HEK293T (cell line): ENCODE results near the gene NPAS3.

Experiments used
- BHLHE40 ChIP-seq: fragments of 450-650 bp; IDR thresholded peaks from 2 replicates; pipeline ENCODE4 v1.6.1; 2016; ENCODE audit warnings: mild to moderate bottlenecking, moderate library complexity, borderline replicate concordance
- CTBP1 ChIP-seq: fragments of 450-650 bp; IDR thresholded peaks from 2 replicates; pipeline ENCODE4 v1.6.1; 2016; ENCODE audit warnings: borderline replicate concordance
- ELF4 ChIP-seq: fragments of 450-650 bp; IDR thresholded peaks from 2 replicates; pipeline ENCODE4 v1.6.1; 2017; ENCODE audit warnings: antibody characterized with exemption
- FOXK2 ChIP-seq: fragments of 450-650 bp; IDR thresholded peaks from 2 replicates; pipeline ENCODE4 v1.6.1; 2016; ENCODE audit warnings: mild to moderate bottlenecking
- FOXM1 ChIP-seq: fragments of 450-650 bp; IDR thresholded peaks from 2 replicates; pipeline ENCODE4 v1.6.1; 2017; ENCODE audit warnings: mild to moderate bottlenecking, borderline replicate concordance
- HDGF ChIP-seq: fragments of 450-650 bp; IDR thresholded peaks from 2 replicates; pipeline ENCODE4 v1.6.1; 2017; ENCODE audit warnings: antibody characterized with exemption, borderline replicate concordance
- NFRKB ChIP-seq: fragments of 450-650 bp; IDR thresholded peaks from 2 replicates; pipeline ENCODE4 v1.6.1; 2016; ENCODE audit warnings: mild to moderate bottlenecking, moderate library complexity
- SP1 ChIP-seq: fragments of 450-650 bp; IDR thresholded peaks from 2 replicates; pipeline ENCODE4 v1.6.1; 2017
- SUZ12 ChIP-seq: fragments of 450-650 bp; IDR thresholded peaks from 2 replicates; pipeline ENCODE4 v1.6.1; 2016; ENCODE audit warnings: mild to moderate bottlenecking
- TARDBP ChIP-seq: fragments of 450-650 bp; IDR thresholded peaks from 2 replicates; pipeline ENCODE4 v1.6.1; 2016

DNA sequence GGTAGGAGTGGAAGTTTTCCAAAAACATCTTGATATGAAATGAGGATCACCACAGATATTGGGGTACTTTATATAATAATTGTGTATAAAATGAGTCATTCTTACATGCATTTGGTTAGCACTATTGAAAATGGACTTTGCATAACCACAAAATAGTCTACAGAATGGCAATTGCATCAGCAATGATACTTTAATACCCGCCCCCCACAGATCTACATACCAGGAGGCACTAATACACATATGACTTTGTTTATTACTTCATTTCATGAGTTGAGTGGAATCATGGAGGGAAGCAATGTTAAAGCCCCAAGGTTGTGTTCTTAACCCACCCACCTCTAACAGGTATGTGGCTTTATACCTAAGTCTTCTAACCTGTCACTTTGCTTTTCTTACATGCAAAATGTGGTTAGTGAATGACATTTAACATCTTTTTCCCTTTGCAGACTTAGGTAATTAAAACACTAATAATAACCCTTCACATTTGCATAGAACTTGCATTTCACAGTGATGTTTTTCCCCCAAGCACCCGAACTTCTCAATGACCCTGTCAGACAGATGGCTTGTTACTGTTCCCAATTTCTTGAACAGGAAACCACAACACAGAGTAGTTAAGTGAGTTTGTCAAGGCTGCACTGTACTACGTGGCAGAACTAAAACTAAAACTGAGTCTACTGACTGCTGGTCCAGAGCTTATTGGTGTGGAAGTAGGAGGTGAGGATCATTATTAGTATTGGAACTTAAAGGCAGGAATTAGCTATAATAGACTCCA lies 101.9 kb downstream of the NPAS3 start:
- TF ChIP-seq NFRKB (no peak), FOXK2 (no peak), HDGF (no peak), SP1 (no peak), FOXM1 (no peak), ELF4 (no peak), CTBP1 (no peak), SUZ12 (no peak), TARDBP (no peak), BHLHE40 (no peak)
